ENCODE results near the gene CCDC187. TPM values are rescaled to one million over a fixed set of nuclear protein-coding genes. Genes with fewer than 3 reads are reported as not detected.

The CCDC187 gene
- total RNA-seq, 6 experiments from 2014 or later: 0.09 to 0.80 (median 0.62) TPM; not detected in 3

DNA sequence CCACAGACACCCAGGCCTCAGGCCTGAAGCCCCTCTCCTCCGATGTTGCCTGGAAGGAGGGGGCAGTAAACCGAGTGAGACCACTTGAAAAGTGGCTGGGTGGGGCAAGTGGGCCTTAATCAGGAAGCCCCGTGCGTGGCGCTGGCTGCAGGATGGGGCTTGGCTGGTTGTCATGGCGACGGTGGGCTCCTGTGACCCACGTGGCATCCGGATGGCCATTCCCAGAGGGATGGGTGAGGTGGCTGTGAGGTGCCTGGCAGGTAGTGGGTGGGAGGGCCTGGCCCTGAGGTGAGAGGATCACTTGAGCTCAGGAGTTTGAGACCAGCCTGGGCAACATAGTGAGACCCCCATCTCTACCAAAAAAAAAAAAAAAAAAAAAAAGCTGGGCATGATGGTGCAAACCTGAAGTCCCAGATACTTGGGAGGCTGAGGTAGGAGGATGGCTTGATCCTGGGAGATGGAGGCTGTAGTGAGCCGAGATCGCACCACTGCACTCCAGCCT is 28.6 kb upstream of the CCDC187 start:
- H3K4me1 ChIP-seq: no peaks in the 10 kb centered on the region
- no peak for DNase-seq
- intact Hi-C loops (cut with DNase I): no loop called here
- no peak overlapping the region for H3K4me3 ChIP-seq
- 70% methylated on average over 3 of the region's 11 CpGs for WGBS (ENCODE audit: insufficient coverage, low coverage, low lambda C conversion rate, missing lambda C conversion rate)
- no peaks in the 10 kb centered on the region for H3K9me3 ChIP-seq
- no peaks in the 10 kb centered on the region for H3K27me3 ChIP-seq
- no peaks in the 10 kb centered on the region for H3K36me3 ChIP-seq
- no peak for ATAC-seq
- TF ChIP-seq, protein P1, sequence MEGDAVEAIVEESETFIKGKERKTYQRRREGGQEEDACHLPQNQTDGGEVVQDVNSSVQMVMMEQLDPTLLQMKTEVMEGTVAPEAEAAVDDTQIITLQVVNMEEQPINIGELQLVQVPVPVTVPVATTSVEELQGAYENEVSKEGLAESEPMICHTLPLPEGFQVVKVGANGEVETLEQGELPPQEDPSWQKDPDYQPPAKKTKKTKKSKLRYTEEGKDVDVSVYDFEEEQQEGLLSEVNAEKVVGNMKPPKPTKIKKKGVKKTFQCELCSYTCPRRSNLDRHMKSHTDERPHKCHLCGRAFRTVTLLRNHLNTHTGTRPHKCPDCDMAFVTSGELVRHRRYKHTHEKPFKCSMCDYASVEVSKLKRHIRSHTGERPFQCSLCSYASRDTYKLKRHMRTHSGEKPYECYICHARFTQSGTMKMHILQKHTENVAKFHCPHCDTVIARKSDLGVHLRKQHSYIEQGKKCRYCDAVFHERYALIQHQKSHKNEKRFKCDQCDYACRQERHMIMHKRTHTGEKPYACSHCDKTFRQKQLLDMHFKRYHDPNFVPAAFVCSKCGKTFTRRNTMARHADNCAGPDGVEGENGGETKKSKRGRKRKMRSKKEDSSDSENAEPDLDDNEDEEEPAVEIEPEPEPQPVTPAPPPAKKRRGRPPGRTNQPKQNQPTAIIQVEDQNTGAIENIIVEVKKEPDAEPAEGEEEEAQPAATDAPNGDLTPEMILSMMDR (IDR thresholded peaks at IDR 0.05): no peak
- TF ChIP-seq POLR2A (IDR thresholded peaks at IDR 0.05): no peak
- H3K27ac ChIP-seq: no peak overlapping the region

DNA sequence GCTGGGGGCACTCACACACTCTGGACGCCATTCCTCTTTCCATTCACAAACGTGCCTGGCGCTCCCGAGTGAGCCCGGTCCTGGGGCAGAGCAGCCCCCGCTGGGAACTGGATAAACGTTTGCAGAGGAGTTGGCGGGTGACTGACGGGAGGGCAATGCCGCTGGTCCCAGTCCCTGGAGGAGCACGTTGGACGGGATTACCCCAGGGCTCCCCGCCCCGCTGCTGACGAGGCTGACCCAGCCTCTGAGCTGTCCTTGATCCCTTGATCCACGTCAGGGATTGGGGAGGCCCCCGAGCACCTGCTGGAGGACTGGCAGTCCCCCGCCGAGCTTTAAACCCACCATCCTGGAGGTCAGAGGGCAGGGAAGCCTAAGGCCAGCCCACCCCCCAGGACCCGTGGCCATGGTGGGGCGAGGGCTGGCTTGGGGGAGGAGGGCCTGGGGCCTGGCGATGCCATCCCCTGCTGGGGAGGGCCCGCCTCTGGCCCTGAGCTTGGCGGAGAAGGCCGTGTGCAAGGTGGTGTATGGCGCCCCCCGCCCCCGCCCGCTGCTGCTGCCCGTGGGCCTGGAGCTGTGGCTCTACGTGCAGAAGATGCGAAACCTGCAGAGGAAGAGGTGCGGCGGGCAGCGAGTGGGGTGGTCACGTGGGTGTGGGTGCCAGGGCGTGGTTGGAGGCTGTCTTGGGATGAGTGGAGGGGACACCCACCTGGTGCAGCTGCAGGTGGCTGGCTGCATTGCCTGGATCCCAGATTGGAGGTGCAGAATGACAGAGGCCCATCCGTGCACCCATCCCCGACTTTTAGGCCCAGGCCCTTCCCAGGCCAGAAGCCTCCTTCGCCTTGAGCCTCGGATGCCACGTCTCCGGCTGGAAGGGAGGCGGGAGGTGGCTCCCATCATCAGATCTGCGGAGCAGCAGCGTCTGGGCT is 27.9 kb upstream of the CCDC187 start:
- Histone ChIP-seq H3K27ac (no peak overlapping the region), H3K27me3 (no peaks in the 10 kb centered on the region), H3K9me3 (no peaks in the 10 kb centered on the region), H3K4me1 (no peaks in the 10 kb centered on the region), H3K36me3 (no peaks in the 10 kb centered on the region), H3K4me3 (no peak overlapping the region)
- TF ChIP-seq POLR2A (IDR thresholded peaks at IDR 0.05): no peak
- TF ChIP-seq, protein P1 (IDR thresholded peaks at IDR 0.05): no peak
- no peak for ATAC-seq
- WGBS (ENCODE audit: insufficient coverage, low coverage, low lambda C conversion rate, missing lambda C conversion rate): 78% methylated on average over 7 of the region's 46 CpGs
- intact Hi-C loops (cut with DNase I): no loop called here
- DNase-seq: no peak

DNA sequence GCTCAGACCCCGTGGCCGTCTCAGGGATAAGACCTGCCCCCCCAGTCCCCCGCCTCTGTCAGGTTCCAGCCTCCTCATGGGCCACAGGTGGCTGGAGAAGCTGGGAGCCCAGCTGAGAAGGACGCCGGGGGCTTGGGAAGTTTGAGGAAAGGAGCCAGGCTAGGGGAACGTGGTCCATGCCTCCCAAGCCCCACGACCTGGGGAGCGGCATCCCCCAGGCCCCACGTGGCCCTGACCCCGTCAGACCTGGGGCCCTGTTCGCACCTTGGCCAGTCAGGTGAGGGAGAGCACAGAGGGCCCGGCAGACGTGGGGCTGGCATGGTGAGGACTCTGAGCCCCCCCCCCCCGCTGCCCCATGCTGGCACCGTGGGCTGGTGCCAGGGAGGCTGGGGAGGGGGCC is 27.1 kb upstream of the CCDC187 start:
- Histone ChIP-seq H3K4me1 (no peaks in the 10 kb centered on the region), H3K36me3 (no peaks in the 10 kb centered on the region), H3K27ac (no peak overlapping the region), H3K9me3 (no peaks in the 10 kb centered on the region), H3K4me3 (no peak overlapping the region), H3K27me3 (no peaks in the 10 kb centered on the region)
- 57% methylated on average over 1 of the region's 15 CpGs for WGBS (ENCODE audit: insufficient coverage, low coverage, low lambda C conversion rate, missing lambda C conversion rate)
- intact Hi-C loops (cut with DNase I): no loop called here
- ATAC-seq: no peak
- no peak for DNase-seq
- no peak for TF ChIP-seq POLR2A (IDR thresholded peaks at IDR 0.05)
- TF ChIP-seq, protein P1 (IDR thresholded peaks at IDR 0.05): no peak

DNA sequence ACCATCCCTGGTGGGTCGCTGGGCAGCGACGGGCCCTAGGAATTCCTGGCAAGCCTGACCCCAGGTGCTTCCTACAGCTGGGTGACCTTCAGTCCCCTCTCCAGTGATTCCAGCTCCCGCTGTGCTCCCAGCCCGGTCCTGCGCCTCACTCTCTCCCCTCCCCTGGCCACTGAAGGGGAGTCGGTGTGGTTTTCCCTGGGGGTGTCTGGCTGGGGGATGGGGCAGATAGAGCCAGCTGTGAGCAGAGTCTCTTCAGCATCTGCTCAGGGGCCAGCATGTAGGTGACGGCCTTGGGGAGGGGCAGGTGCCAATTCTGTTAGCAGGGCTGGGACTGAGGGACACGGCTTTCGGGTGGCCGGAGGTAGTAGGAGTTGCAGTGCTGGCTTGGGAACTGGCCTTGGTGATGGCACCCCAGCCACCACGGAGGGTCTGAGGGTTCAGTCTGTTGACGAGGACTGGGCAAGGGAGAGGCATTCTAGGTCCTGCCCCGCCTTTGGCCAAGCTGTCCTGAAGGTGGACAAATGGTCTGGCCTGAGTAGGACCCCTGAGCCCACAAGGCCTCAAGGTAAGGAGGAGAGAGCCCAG is 26.6 kb upstream of the CCDC187 start:
- Histone ChIP-seq H3K27ac (no peak overlapping the region), H3K27me3 (no peaks in the 10 kb centered on the region), H3K36me3 (no peaks in the 10 kb centered on the region), H3K4me1 (no peaks in the 10 kb centered on the region), H3K4me3 (no peak overlapping the region), H3K9me3 (no peaks in the 10 kb centered on the region)
- intact Hi-C loops (cut with DNase I): no loop called here
- TF ChIP-seq, protein P1 (IDR thresholded peaks at IDR 0.05): no peak
- TF ChIP-seq POLR2A (IDR thresholded peaks at IDR 0.05): no peak
- 76% methylated on average over 3 of the region's 14 CpGs for whole genome bisulfite sequencing (ENCODE audit: insufficient coverage, low coverage, low lambda C conversion rate, missing lambda C conversion rate)
- DNase-seq (no peak), ATAC-seq (no peak)

Measured in right lobe of liver (tissue), 6 donors.